ENCODE results near the gene STAT5B. TPM values are rescaled to one million over a fixed set of nuclear protein-coding genes. Genes with fewer than 3 reads are reported as not detected.
"Not testable (repeated sequence)": the region's sequence is repeated elsewhere in the genome, so short reads cannot be mapped to it uniquely, and the experiment has no call there.

Gene STAT5B
- 10 to 100 TPM; 16.8 to 22.5 (median 20.1) TPM for total RNA-seq (2021; fragmentation: NEBNext Ultra II Directional; extraction: Animal tissue kit (Norgen Biotek cat#: 25700))
- long read RNA-seq, partial matches to known transcripts, result 6 of 6 reads
- long read RNA-seq, other reads (novel, unspliced or antisense), result 0 of 6 reads

GRCh38 chr17:42276359-42276608 is at the start of gene STAT5B:
Gene STAT5B (minus strand): TSS chr17:42276391. CDS start chr17:42232127, 44,264 bp downstream.
- Mint-ChIP-seq H3K9me3 (no peaks in the 10 kb centered on the region), H3K36me3 (ENCODE audit: low read depth) (no peaks in the 10 kb centered on the region), H3K27me3 (ENCODE audit: insufficient read depth) (peaks cover 2% of the 10 kb centered on the region), H3K4me1 (ENCODE audit: low read depth) (peaks cover 44% of the 10 kb centered on the region), H3K27ac (peak within 1 kb of the TSS; percentile 70), H3K4me3 (peak within 1 kb of the TSS; percentile 93)
- no peak for DNase-seq
- no peak for TF ChIP-seq CTCF (IDR thresholded peaks at IDR 0.05)

DNA sequence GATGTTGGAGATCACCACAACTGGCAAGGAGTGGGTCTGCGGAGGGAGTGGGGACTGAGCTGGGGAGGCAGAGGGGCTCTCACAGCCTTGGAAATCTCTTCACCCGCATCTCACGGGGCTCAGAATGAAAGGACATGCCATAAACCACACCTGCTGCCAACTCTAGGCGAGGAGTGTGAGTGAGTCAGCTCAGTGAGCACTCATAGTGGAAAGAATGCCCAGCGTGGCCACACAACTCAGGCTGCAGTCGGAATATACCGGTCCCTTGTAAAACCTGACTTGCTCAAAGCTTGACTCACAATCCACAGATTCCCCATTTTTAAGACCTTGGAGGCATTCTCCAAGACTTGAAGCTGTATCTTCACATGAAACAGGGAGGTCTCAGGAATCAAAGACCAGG is 48.8 kb upstream of the STAT5B start:
- Mint-ChIP-seq H3K36me3 (ENCODE audit: low read depth) (peaks cover 41% of the 10 kb centered on the region), H3K27me3 (ENCODE audit: insufficient read depth) (peaks cover 6% of the 10 kb centered on the region; the same call in 1 of the 2 replicates), H3K27ac (peak overlapping the region; percentile 95), H3K4me3 (peak overlapping the region; percentile 56), H3K9me3 (no peaks in the 10 kb centered on the region), H3K4me1 (ENCODE audit: low read depth) (peaks cover 78% of the 10 kb centered on the region)
- peak; percentile 96 for DNase-seq
- TF ChIP-seq CTCF (IDR thresholded peaks at IDR 0.05), result no peak

DNA sequence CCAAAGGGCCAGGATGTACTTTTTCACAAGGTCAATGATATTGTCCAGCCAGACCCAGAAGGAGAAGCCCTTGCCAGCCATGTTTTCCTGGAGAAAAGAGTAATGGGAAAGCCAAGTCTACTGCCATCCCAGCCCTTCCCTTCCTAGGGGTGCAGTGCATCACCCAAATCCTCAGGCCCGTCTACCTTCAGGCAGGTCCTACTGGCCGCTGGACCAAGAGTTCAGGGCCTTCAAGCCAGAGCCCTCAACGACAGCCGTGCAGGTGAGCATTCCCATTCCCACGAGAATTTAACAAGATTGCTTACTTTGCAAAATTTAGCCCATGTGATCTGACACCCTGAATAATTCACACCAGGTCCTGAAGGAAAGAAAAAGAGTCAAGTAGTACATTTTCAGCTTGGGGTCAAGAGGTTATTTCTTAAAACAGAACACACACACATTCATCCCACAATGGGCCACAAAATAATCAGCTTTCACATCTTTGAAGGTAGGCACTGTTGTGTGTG is 47.1 kb upstream of the STAT5B start:
- no peak overlapping the region for H3K4me3 Mint-ChIP-seq
- peaks cover 68% of the 10 kb centered on the region for H3K4me1 Mint-ChIP-seq (ENCODE audit: low read depth)
- H3K27me3 Mint-ChIP-seq (ENCODE audit: insufficient read depth), result peaks cover 3% of the 10 kb centered on the region; the same call in 1 of the 2 replicates
- H3K9me3 Mint-ChIP-seq, result no peaks in the 10 kb centered on the region
- TF ChIP-seq CTCF (IDR thresholded peaks at IDR 0.05), result no peak
- H3K27ac Mint-ChIP-seq, result peak overlapping the region; percentile 94
- peaks cover 40% of the 10 kb centered on the region for H3K36me3 Mint-ChIP-seq (ENCODE audit: low read depth)
- no peak for DNase-seq

GRCh38 chr17:42322382-42323267 is 46.4 kb upstream of the STAT5B start:
- Mint-ChIP-seq H3K9me3 (no peaks in the 10 kb centered on the region), H3K27ac (peak overlapping the region; percentile 94)

GRCh38 chr17:42321555-42321954 is 45.4 kb upstream of the STAT5B start:
- peak overlapping the region; percentile 94 for H3K27ac Mint-ChIP-seq
- H3K9me3 Mint-ChIP-seq, result no peaks in the 10 kb centered on the region
- H3K36me3 Mint-ChIP-seq (ENCODE audit: low read depth), result peaks cover 53% of the 10 kb centered on the region

More at GRCh38 chr17:42322382-42323267, 46.4 kb upstream of the STAT5B start:
- Mint-ChIP-seq H3K4me1 (ENCODE audit: low read depth) (peaks cover 67% of the 10 kb centered on the region), H3K27me3 (ENCODE audit: insufficient read depth) (peaks cover 3% of the 10 kb centered on the region; the same call in 1 of the 2 replicates), H3K4me3 (no peak overlapping the region), H3K36me3 (ENCODE audit: low read depth) (peaks cover 42% of the 10 kb centered on the region)
- DNase-seq, result peak; percentile 91
- TF ChIP-seq CTCF (IDR thresholded peaks at IDR 0.05), result peak; percentile 100

GRCh38 chr17:42317967-42318366 is 41.8 kb upstream of the STAT5B start:
- not testable (repeated sequence) for H3K27ac Mint-ChIP-seq; H3K4me3 Mint-ChIP-seq; H3K9me3 Mint-ChIP-seq; H3K27me3 Mint-ChIP-seq (ENCODE audit: insufficient read depth); DNase-seq
- H3K4me1 Mint-ChIP-seq (ENCODE audit: low read depth), result peaks cover 33% of the 10 kb centered on the region
- H3K36me3 Mint-ChIP-seq (ENCODE audit: low read depth), result peaks cover 46% of the 10 kb centered on the region

More at GRCh38 chr17:42321555-42321954, 45.4 kb upstream of the STAT5B start:
- TF ChIP-seq CTCF (IDR thresholded peaks at IDR 0.05), result no peak
- no peak for DNase-seq
- H3K27me3 Mint-ChIP-seq (ENCODE audit: insufficient read depth), result peaks cover 3% of the 10 kb centered on the region; the same call in 1 of the 2 replicates
- H3K4me3 Mint-ChIP-seq, result no peak overlapping the region
- peaks cover 61% of the 10 kb centered on the region for H3K4me1 Mint-ChIP-seq (ENCODE audit: low read depth)

Data from HFFc6 (cell line).